Measurements from ENCODE around the gene GDPD5. TPM values are rescaled to one million over a fixed set of nuclear protein-coding genes. Genes with fewer than 3 reads are reported as not detected.

Gene GDPD5
- total and polyA plus RNA-seq, 10 of the 15 experiments (the other 5 are each of a cell fraction or from before 2014, with no cell fraction given), result 0.10 to 30.0 (median 6.7) TPM

DNA sequence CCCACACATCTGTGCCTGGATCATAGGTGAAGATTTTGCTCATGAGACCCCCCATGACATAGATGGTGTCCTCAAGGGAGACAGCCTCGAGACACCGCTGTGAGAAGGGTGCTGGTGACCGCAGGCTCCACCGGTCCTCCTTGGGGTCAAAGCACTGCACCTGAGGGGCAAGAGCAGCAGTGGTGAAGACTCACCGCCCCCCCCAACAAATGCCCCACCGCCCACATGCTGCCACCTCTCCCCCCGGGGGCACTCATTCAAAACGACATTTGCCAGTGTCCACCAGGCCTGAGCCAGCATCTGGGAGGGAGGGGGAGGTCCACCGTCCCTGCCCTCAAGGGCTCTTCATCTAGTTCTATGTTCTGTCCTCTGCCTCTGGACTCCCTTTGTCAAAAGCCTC lies 102.0 kb downstream of the GDPD5 start:
- Histone ChIP-seq H3K4me1 (ENCODE audit: control insufficient read depth, insufficient read depth, low read length) (no peaks in the 10 kb centered on the region), H2AFZ (ENCODE audit: control insufficient read depth, low read depth, low read length) (no peak overlapping the region), H3K36me3 (ENCODE audit: control insufficient read depth in 2 of 2, insufficient read depth in 2 of 2, low read length in 1 of 2) (peaks cover 2 to 3% of the 10 kb centered on the region in 2 experiments; a peak in 2 of 4 replicates), H3K27me3 (replicated peaks in 1 of 2; ENCODE audit: control insufficient read depth in 2 of 2, insufficient read depth in 2 of 2, low read length in 1 of 2) (no peaks in the 10 kb centered on the region), H3K4me2 (ENCODE audit: control insufficient read depth, insufficient read depth) (no peak overlapping the region), H3K79me2 (ENCODE audit: control insufficient read depth, insufficient read depth, low read length) (no peaks in the 10 kb centered on the region), H3K4me3 (no peak overlapping the region), H3K9ac (ENCODE audit: control insufficient read depth, insufficient read depth, low read length) (no peak overlapping the region), H3K9me3 (replicated peaks; ENCODE audit: control insufficient read depth, insufficient read depth, low read length) (no peaks in the 10 kb centered on the region), H3K27ac (ENCODE audit: control insufficient read depth, insufficient read depth) (no peak overlapping the region), H4K20me1 (ENCODE audit: control insufficient read depth, insufficient read depth) (no peaks in the 10 kb centered on the region)
- TF ChIP-seq IKZF2 (IDR thresholded peaks at IDR 0.05) (no peak), RBBP5 (conservative IDR thresholded peaks at IDR 0.05) (no peak), BMI1 (IDR thresholded peaks at IDR 0.05; ENCODE audit: borderline replicate concordance) (no peak), BCL11A (IDR thresholded peaks at IDR 0.05; ENCODE audit: low read depth, low read length) (no peak)
- no peak for DNase-seq (ENCODE audit: low read depth, low spot score)
- BruUV-seq (replicated peaks), result no TSS peak
- no peak for ATAC-seq
- RAD21 ChIA-PET (ENCODE audit: unreplicated experiment), result no interaction called here
- in situ Hi-C loops (cut with MboI), result no loop called here
- WGBS (ENCODE audit: insufficient coverage, insufficient replicate concordance, low lambda C conversion rate, missing lambda C conversion rate), result 87% methylated on average over 8 of the region's 9 CpGs
- no peak for FAIRE-seq
- intact Hi-C loops (cut with micrococcal nuclease; ENCODE audit: unreplicated experiment), result no loop called here
- CTCF ChIA-PET, result interaction anchor here (1.0 to 2.4 kb wide), 2 partner anchors 21 to 110 kb away, joined by 3 to 5 read pairs; no protein-coding TSS in a partner anchor
- POLR2A ChIA-PET, result no interaction called here
- SMC1A ChIA-PET (ENCODE audit: uncharacterized antibody, unreplicated experiment), result interaction anchor here (1.1 kb wide), 1 partner anchor 35 kb away, joined by 4 read pairs; no protein-coding TSS in a partner anchor

DNA sequence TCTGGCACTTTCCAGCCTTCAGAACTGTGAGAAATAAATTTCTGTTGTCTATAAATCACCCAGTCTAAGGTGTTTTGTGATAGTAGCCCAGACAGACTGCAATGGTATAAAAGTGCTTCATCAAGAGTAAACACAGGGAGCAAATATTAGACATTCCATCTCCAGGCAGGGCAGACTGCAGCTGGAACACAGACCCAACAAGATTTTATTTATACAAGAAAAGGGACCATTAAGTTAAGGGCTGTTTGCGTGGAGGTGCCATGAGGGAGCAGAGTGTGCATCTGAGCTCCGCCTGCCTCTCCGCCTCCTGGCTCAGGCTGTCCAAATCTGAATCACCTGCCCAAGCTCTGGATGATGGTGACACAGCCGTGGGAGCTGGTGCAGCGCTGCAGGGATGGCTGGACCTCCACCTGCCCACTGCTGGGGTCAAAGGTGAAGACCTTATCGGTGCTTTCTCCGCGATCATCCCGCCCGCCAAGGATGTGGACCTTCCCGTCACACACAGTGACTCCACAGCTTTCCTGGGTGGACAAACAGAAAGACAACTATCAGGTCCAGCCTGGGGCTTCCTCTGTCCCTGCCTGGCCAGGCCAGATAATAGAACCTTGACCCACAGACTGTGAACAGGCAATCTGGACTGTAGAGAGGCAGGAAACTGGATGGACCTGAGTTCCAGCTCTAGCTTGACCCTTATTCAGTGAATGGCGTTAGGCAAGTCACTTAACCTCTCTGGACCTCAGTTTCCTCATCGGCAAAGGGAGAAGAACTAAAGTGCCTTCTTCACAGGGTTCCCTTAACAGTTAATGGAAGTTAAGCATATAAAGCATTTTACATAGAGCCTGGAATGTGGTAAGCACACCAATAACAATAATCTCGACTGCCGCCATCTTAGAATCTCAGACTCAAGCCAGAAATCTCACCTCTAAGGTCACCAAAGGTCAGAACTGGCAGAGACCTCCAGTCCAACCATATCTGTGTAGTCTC lies 103.2 kb downstream of the GDPD5 start:
- POLR2A ChIA-PET, result interaction anchor here (0.5 kb wide), 1 partner anchor 103 kb away, joined by 5 read pairs; the partner anchor contains the start of gene GDPD5
- no peaks in the 10 kb centered on the region for H3K27me3 ChIP-seq (replicated peaks in 1 of 2; ENCODE audit: control insufficient read depth in 2 of 2, insufficient read depth in 2 of 2, low read length in 1 of 2)
- in situ Hi-C loops (cut with MboI), result no loop called here

More for the DNA sequence above, 103.2 kb downstream of the GDPD5 start:
- H3K36me3 ChIP-seq (ENCODE audit: control insufficient read depth in 2 of 2, insufficient read depth in 2 of 2, low read length in 1 of 2), result peaks cover 2 to 3% of the 10 kb centered on the region in 2 experiments; a peak in 2 of 4 replicates
- H3K4me1 ChIP-seq (ENCODE audit: control insufficient read depth, insufficient read depth, low read length), result no peaks in the 10 kb centered on the region
- RAD21 ChIA-PET (ENCODE audit: unreplicated experiment), result no interaction called here
- H3K79me2 ChIP-seq (ENCODE audit: control insufficient read depth, insufficient read depth, low read length), result no peaks in the 10 kb centered on the region
- CTCF ChIA-PET, result interaction anchor here (1.0 to 2.4 kb wide), 2 partner anchors 22 to 111 kb away, joined by 3 to 5 read pairs; no protein-coding TSS in a partner anchor
- no peak overlapping the region for H3K27ac ChIP-seq (ENCODE audit: control insufficient read depth, insufficient read depth)
- ATAC-seq (no peak), FAIRE-seq (no peak), DNase-seq (ENCODE audit: low read depth, low spot score) (no peak)
- whole genome bisulfite sequencing (ENCODE audit: insufficient coverage, insufficient replicate concordance, low lambda C conversion rate, missing lambda C conversion rate), result 99% methylated on average over 15 of the region's 15 CpGs
- no peaks in the 10 kb centered on the region for H3K9me3 ChIP-seq (replicated peaks; ENCODE audit: control insufficient read depth, insufficient read depth, low read length)
- SMC1A ChIA-PET (ENCODE audit: uncharacterized antibody, unreplicated experiment), result no interaction called here
- TF ChIP-seq MXI1 (IDR thresholded peaks at IDR 0.05; ENCODE audit: low read depth, low read length) (no peak), CBFB (IDR thresholded peaks at IDR 0.05; ENCODE audit: low read depth) (no peak), RAD21 (IDR thresholded peaks at IDR 0.05; ENCODE audit: insufficient read depth, low read depth, low read length) (no peak), ZNF24 (IDR thresholded peaks at IDR 0.05) (no peak), MTA3 (IDR thresholded peaks at IDR 0.05; ENCODE audit: borderline replicate concordance, low read length) (no peak), ZNF217 (IDR thresholded peaks at IDR 0.05) (no peak), LARP7 (IDR thresholded peaks at IDR 0.05) (no peak), ZBTB11 (CRISPR knock-in tag; IDR thresholded peaks at IDR 0.05) (no peak)
- no peak overlapping the region for H2AFZ ChIP-seq (ENCODE audit: control insufficient read depth, low read depth, low read length)
- H3K9ac ChIP-seq (ENCODE audit: control insufficient read depth, insufficient read depth, low read length), result no peak overlapping the region
- H3K4me3 ChIP-seq, result no peak overlapping the region
- intact Hi-C loops (cut with micrococcal nuclease; ENCODE audit: unreplicated experiment), result no loop called here
- no peak overlapping the region for H3K4me2 ChIP-seq (ENCODE audit: control insufficient read depth, insufficient read depth)
- H4K20me1 ChIP-seq (ENCODE audit: control insufficient read depth, insufficient read depth), result no peaks in the 10 kb centered on the region
- BruUV-seq (replicated peaks), result no TSS peak
